ENCODE measurements around the gene SMARCB1.

DNA sequence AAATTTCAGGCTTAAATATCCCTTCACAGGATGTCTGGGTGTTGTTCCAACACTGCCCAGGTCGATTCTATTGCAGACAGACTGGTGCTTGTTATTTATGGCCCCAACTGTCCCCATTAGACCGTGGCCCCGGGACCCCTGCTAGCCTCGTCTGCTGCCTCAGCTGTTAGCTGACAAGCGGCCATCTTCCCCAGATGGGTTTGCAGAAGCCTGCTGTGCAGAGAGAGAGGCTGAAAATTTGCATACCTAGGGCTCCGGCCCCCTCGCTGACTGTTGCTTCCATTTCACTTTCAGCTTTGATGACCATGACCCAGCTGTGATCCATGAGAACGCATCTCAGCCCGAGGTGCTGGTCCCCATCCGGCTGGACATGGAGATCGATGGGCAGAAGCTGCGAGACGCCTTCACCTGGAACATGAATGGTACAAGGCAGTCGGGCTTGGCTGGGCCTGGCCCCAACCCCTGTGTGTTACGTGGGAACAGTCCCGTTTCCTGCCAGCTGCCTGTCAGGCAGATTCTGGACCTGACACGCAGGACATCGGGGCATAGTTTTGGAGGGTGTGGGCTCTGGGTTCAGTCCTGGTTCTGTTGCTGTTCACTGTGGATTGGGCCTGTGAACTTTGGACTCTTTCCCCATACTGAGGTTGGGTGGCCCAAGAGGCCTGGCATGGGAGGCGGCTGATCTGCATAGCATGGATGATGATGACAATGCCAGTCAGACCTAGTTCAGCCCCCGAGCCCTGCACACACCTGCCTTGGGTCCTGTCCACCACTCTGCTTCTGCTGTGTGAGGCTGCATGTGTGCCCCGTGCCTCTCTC, 16.4 kb downstream of the SMARCB1 start:
- TF ChIP-seq POLR2A (IDR thresholded peaks at IDR 0.05) (no peak), EP300 (IDR thresholded peaks at IDR 0.05) (no peak), POLR2AphosphoS5 (IDR thresholded peaks at IDR 0.05) (no peak)
- TF ChIP-seq, protein P1, sequence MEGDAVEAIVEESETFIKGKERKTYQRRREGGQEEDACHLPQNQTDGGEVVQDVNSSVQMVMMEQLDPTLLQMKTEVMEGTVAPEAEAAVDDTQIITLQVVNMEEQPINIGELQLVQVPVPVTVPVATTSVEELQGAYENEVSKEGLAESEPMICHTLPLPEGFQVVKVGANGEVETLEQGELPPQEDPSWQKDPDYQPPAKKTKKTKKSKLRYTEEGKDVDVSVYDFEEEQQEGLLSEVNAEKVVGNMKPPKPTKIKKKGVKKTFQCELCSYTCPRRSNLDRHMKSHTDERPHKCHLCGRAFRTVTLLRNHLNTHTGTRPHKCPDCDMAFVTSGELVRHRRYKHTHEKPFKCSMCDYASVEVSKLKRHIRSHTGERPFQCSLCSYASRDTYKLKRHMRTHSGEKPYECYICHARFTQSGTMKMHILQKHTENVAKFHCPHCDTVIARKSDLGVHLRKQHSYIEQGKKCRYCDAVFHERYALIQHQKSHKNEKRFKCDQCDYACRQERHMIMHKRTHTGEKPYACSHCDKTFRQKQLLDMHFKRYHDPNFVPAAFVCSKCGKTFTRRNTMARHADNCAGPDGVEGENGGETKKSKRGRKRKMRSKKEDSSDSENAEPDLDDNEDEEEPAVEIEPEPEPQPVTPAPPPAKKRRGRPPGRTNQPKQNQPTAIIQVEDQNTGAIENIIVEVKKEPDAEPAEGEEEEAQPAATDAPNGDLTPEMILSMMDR (IDR thresholded peaks at IDR 0.05): no peak

Data from sigmoid colon (tissue), 4 donors.